Hepatocyte (in vitro differentiated cells): ENCODE measurements around the gene FRMD3.

Experiments
- CTCF ChIP-seq: fragments of 200-600 bp; sonication (generic); IDR thresholded peaks from 2 replicates; pipeline ENCODE4 v1.5.1; 2016; ENCODE audit warnings: antibody characterized with exemption, mild to moderate bottlenecking; ENCODE audit not compliant: poor library complexity
- EZH2 ChIP-seq: fragments of 200-600 bp; sonication (generic); IDR thresholded peaks from 2 replicates; pipeline ENCODE4 v1.6.1; 2016; ENCODE audit warnings: antibody characterized with exemption, mild to moderate bottlenecking, borderline replicate concordance
- EZH2phosphoT487 ChIP-seq: fragments of 200-600 bp; sonication (generic); IDR thresholded peaks from one replicate; pipeline ENCODE4 v1.6.1; 2018; ENCODE audit warnings: antibody characterized with exemption, mild to moderate bottlenecking, low read depth, moderate library complexity; ENCODE audit not compliant: unreplicated experiment, severe bottlenecking

GRCh38 chr9:83432877-83433550 is 105.2 kb downstream of the FRMD3 start:
- no peak for TF ChIP-seq EZH2
- TF ChIP-seq CTCF = no peak
- TF ChIP-seq EZH2phosphoT487 = no peak
